IMR-90 (cell line): Measurements from ENCODE around the gene JPT2.

Experiments
- BHLHE40 ChIP-seq: fragments of 150-350 bp; IDR thresholded peaks from 2 replicates; pipeline ENCODE4 v1.6.1; 2016; ENCODE audit warnings: mild to moderate bottlenecking, low read depth, low read length
- CTCF ChIP-seq: conservative IDR thresholded peaks from 2 replicates; pipeline ENCODE4 v1.5.1; 2012; ENCODE audit warnings: mild to moderate bottlenecking, low read depth, low read length, improper control_type of control experiment
- SMC3 ChIP-seq: fragments of 150-350 bp; IDR thresholded peaks from 2 replicates; pipeline ENCODE4 v1.6.1; 2016; ENCODE audit warnings: low read depth, mild to moderate bottlenecking, antibody characterized with exemption, low read length, moderate library complexity

DNA sequence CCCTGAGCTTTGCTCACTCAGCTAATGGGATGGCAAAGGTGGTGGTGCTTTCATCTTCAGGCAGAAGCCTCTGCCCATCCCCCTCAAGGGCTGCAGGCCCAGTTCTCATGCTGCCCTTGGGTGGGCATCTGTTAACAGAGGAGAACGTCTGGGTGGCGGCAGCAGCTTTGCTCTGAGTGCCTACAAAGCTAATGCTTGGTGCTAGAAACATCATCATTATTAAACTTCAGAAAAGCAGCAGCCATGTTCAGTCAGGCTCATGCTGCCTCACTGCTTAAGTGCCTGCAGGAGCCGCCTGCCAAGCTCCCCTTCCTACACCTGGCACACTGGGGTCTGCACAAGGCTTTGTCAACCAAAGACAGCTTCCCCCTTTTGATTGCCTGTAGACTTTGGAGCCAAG is 22.2 kb downstream of the JPT2 start:
- TF ChIP-seq CTCF (no peak), BHLHE40 (no peak), SMC3 (no peak)
